Colon (tissue), 2 donors: ENCODE measurements around the gene RAB24.
"Not testable (repeated sequence)": the region's sequence is repeated elsewhere in the genome, so short reads cannot be mapped to it uniquely, and the experiment has no call there.

ENCODE experiments used
- FAIRE-seq: peaks from 2 replicates; lab custom pipeline; 2012; peaks lifted over from hg19 to GRCh38; lab: Jason Lieb, UNC
- donor health status: control.
- donor health status: control.

RAB24 gene

GRCh38 chr5:177310757-177311391 lies 7.4 kb upstream of the RAB24 start:
- no peak for FAIRE-seq

GRCh38 chr5:177310332-177310731 lies 6.8 kb upstream of the RAB24 start:
- no peak for FAIRE-seq

GRCh38 chr5:177309351-177310191 lies 6.1 kb upstream of the RAB24 start:
- no peak for FAIRE-seq

- FAIRE-seq: no peak
Measured at GRCh38 chr5:177308740-177309139, 5.2 kb upstream of the RAB24 start.

GRCh38 chr5:177307544-177308363 lies 4.2 kb upstream of the RAB24 start:
- FAIRE-seq: no peak

GRCh38 chr5:177306674-177307543 lies 3.4 kb upstream of the RAB24 start:
- FAIRE-seq: no peak

- not testable (repeated sequence) for FAIRE-seq
Measured at GRCh38 chr5:177306103-177306640, 2.7 kb upstream of the RAB24 start.

- FAIRE-seq: no peak
Measured at GRCh38 chr5:177304392-177305119, 1.0 kb upstream of the RAB24 start.

- no peak for FAIRE-seq
Measured at GRCh38 chr5:177303925-177304391, 439 bp upstream of the RAB24 start.

GRCh38 chr5:177302354-177303110 lies 987 bp downstream of the RAB24 start:
- FAIRE-seq: no peak

- no peak for FAIRE-seq
Measured at GRCh38 chr5:177301503-177302165, 1.9 kb downstream of the RAB24 start.

GRCh38 chr5:177300951-177301350 lies 2.6 kb downstream of the RAB24 start:
- FAIRE-seq: no peak

GRCh38 chr5:177300236-177300880 lies 3.2 kb downstream of the RAB24 start:
- FAIRE-seq: no peak

GRCh38 chr5:177299697-177300096 lies 3.8 kb downstream of the RAB24 start:
- FAIRE-seq: no peak

- no peak for FAIRE-seq
Measured at GRCh38 chr5:177297922-177298321, 5.6 kb downstream of the RAB24 start.

- FAIRE-seq: no peak
Measured at GRCh38 chr5:177296581-177296980, 6.9 kb downstream of the RAB24 start.

GRCh38 chr5:177295924-177296323 lies 7.6 kb downstream of the RAB24 start:
- no peak for FAIRE-seq

- no peak for FAIRE-seq
Measured at GRCh38 chr5:177294632-177295031, 8.9 kb downstream of the RAB24 start.
